Measurements from ENCODE around the gene PAGE3.

PAGE3 gene

DNA sequence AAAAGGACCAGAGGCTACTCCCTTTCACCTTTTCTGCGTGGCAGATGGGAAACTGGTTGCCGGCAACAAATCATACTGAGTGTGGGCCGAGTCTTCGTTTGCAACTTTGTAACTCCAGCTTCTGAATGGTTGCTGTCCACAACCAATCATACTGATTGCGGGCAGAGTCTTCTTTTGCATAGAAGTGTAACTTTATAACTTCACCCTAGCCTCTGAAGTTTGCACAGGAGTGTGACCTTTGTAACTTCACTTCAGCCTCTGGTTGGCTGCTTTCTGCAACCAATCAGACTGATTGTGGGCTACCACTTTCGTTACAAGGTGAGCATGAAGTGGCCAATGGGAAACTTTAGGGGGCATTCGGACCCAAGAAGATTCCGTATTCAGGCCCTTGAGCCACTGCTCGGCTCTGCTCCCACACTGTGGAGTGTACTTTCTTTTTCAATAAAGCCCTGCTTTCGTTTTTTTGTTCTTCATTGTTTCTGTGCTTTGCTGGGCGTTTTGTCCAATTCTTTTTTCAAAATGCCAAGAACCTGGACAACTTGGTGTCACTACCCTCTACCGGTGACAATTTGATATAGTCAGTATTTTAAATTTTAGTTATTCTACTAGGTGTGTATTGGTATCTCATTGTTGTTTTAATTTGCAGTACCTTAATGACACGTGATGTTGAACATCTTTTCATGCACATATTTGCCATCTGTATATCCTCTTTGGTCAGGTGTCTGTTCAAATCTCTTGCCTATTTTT lies 53.6 kb downstream of the PAGE3 start:
- no peaks in the 10 kb centered on the region for H4K20me1 ChIP-seq (ENCODE audit: insufficient read depth, low read length, poor library complexity, severe bottlenecking)
- no peaks in the 10 kb centered on the region for H3F3A ChIP-seq (ENCODE audit: low read depth)
- H3K9me3 ChIP-seq (ENCODE audit: insufficient read depth, low read depth, low read length) = no peaks in the 10 kb centered on the region
- H3K79me2 ChIP-seq (ENCODE audit: insufficient read depth, low read length) = no peaks in the 10 kb centered on the region
- H3K27me3 ChIP-seq (ENCODE audit: insufficient read depth, low read length, poor library complexity, severe bottlenecking) = no peaks in the 10 kb centered on the region
- H3K9me2 ChIP-seq (replicated peaks; ENCODE audit: low read depth, low read length) = no peaks in the 10 kb centered on the region
- H3K4me2 ChIP-seq (ENCODE audit: low read depth, low read length, poor library complexity, severe bottlenecking) = no peak overlapping the region
- H3K4me1 ChIP-seq (ENCODE audit: insufficient read depth, low read length, poor library complexity, severe bottlenecking) = no peaks in the 10 kb centered on the region
- H2AFZ ChIP-seq (ENCODE audit: low read length) = no peak overlapping the region
- no peaks in the 10 kb centered on the region for H3K36me3 ChIP-seq (ENCODE audit: insufficient read depth, low read length)
- TF ChIP-seq, protein P1, sequence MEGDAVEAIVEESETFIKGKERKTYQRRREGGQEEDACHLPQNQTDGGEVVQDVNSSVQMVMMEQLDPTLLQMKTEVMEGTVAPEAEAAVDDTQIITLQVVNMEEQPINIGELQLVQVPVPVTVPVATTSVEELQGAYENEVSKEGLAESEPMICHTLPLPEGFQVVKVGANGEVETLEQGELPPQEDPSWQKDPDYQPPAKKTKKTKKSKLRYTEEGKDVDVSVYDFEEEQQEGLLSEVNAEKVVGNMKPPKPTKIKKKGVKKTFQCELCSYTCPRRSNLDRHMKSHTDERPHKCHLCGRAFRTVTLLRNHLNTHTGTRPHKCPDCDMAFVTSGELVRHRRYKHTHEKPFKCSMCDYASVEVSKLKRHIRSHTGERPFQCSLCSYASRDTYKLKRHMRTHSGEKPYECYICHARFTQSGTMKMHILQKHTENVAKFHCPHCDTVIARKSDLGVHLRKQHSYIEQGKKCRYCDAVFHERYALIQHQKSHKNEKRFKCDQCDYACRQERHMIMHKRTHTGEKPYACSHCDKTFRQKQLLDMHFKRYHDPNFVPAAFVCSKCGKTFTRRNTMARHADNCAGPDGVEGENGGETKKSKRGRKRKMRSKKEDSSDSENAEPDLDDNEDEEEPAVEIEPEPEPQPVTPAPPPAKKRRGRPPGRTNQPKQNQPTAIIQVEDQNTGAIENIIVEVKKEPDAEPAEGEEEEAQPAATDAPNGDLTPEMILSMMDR (conservative IDR thresholded peaks at IDR 0.05; ENCODE audit: low read length) = no peak
- no peak for TF ChIP-seq EZH2phosphoT487 (IDR thresholded peaks at IDR 0.05; ENCODE audit: borderline replicate concordance)
- no peak overlapping the region for H3K9ac ChIP-seq (ENCODE audit: low read depth, low read length, poor library complexity, severe bottlenecking)
- H3K4me3 ChIP-seq (ENCODE audit: low read length, poor library complexity, severe bottlenecking) = no peak overlapping the region
